Prostate gland (tissue), 2 donors: ENCODE measurements around the gene EHD3.

Experiments used
- POLR2A ChIP-seq: fragments of 450-650 bp; IDR thresholded peaks from one replicate; pipeline ENCODE4 v1.6.1; 2016; ENCODE audit warnings: antibody characterized with exemption, mild to moderate bottlenecking
- TF ChIP-seq, protein P1 (sequence below), 4 experiments: fragments of 200-600 bp in 2 of 4; fragments of 450-650 bp in 2 of 4; sonication (generic) in 2 of 4; IDR thresholded peaks; 1 replicate in 3 of 4; 2 replicates in 1 of 4; pipeline ENCODE4 v1.5.1; 2016 to 2019; ENCODE audit warnings: antibody characterized with exemption in 4 of 4, mild to moderate bottlenecking in 2 of 4, moderate library complexity in 2 of 4

DNA sequence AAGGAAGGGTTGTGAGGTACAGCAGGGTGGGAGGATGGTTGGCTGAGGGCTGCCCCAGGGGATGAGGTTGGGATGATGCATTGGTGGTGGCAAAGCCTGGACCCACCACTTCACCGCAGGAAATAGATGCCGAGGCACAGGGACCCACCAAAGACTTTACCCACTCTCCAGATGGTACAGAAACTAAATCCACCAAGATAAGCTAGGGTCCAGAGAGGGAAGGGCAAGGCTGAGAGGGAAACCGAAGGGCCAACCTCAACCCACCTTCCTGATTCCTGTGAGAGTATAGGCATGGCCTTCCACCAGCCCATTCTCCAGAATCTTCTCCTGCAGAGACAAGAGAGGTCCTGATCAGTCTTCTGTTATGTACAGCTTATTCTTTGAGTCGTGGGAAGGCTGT lies 34.7 kb upstream of the EHD3 start:
- TF ChIP-seq, protein P1, sequence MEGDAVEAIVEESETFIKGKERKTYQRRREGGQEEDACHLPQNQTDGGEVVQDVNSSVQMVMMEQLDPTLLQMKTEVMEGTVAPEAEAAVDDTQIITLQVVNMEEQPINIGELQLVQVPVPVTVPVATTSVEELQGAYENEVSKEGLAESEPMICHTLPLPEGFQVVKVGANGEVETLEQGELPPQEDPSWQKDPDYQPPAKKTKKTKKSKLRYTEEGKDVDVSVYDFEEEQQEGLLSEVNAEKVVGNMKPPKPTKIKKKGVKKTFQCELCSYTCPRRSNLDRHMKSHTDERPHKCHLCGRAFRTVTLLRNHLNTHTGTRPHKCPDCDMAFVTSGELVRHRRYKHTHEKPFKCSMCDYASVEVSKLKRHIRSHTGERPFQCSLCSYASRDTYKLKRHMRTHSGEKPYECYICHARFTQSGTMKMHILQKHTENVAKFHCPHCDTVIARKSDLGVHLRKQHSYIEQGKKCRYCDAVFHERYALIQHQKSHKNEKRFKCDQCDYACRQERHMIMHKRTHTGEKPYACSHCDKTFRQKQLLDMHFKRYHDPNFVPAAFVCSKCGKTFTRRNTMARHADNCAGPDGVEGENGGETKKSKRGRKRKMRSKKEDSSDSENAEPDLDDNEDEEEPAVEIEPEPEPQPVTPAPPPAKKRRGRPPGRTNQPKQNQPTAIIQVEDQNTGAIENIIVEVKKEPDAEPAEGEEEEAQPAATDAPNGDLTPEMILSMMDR (IDR thresholded peaks at IDR 0.05): no peak
- no peak for TF ChIP-seq POLR2A
